HG03025 (cell line): Measurements from ENCODE around the gene CCNQ.

Experiments used
- ATAC-seq: cut with Tn5 transposase; IDR thresholded peaks from one replicate; pipeline ENCODE4 v1.9.1; 2021; ENCODE audit warnings: mild to moderate bottlenecking, moderate library complexity; ENCODE audit not compliant: unreplicated experiment, low FRiP score

CCNQ gene

GRCh38 chrX:153598541-153599191, at the start of gene CCNQ:
Gene CCNQ (minus strand): TSS chrX:153599139. CDS start chrX:153599073, 66 bp downstream.
- peak; percentile 45 for ATAC-seq

GRCh38 chrX:153647461-153648357, 48.8 kb upstream of the CCNQ start:
- no peak for ATAC-seq

- no peak for ATAC-seq
Observed at GRCh38 chrX:153646620-153647373, 47.9 kb upstream of the CCNQ start, which contains the start of gene DUSP9. Gene DUSP9 (plus strand): TSS chrX:153647203. CDS start chrX:153647954, 751 bp downstream.

GRCh38 chrX:153645921-153646488, 47.1 kb upstream of the CCNQ start:
- ATAC-seq: no peak

GRCh38 chrX:153645151-153645550, 46.2 kb upstream of the CCNQ start:
- ATAC-seq: no peak

GRCh38 chrX:153644356-153645125, 45.6 kb upstream of the CCNQ start:
- ATAC-seq: no peak

- no peak for ATAC-seq
Observed at GRCh38 chrX:153643431-153644351, 44.8 kb upstream of the CCNQ start.

GRCh38 chrX:153642655-153643430, 43.9 kb upstream of the CCNQ start:
- no peak for ATAC-seq

- no peak for ATAC-seq
Observed at GRCh38 chrX:153642051-153642654, 43.2 kb upstream of the CCNQ start.

GRCh38 chrX:153641627-153642026, 42.7 kb upstream of the CCNQ start:
- no peak for ATAC-seq

GRCh38 chrX:153640736-153641575, 42.0 kb upstream of the CCNQ start:
- no peak for ATAC-seq

- no peak for ATAC-seq
Observed at GRCh38 chrX:153640045-153640686, 41.2 kb upstream of the CCNQ start.

- ATAC-seq: no peak
Observed at GRCh38 chrX:153639177-153640044, 40.5 kb upstream of the CCNQ start.

GRCh38 chrX:153638436-153639176, 39.7 kb upstream of the CCNQ start:
- no peak for ATAC-seq

- no peak for ATAC-seq
Observed at GRCh38 chrX:153638041-153638371, 39.1 kb upstream of the CCNQ start.
